K562 (cell line): ENCODE measurements around the gene SOST. TPM values are rescaled to one million over a fixed set of nuclear protein-coding genes. Genes with fewer than 3 reads are reported as not detected.

Source experiments
- ATAC-seq: fragments of 200-7000 bp; cut with Tn5 transposase; 3 replicates; pipeline ENCODE4 v1.9.1; 2020; ENCODE audit warnings: moderate library complexity
- BruUV-seq: library from RNA; stranded (reverse); fragments of 400-500 nt; replicated peaks from 2 replicates; lab custom pipeline; 2021; lab: Mats Ljungman, UMichigan
- CTCF ChIA-PET: fragments of 300-600 bp; formaldehyde crosslinking; extraction: SDS; loops from one replicate; lab custom pipeline; 2021; ENCODE audit warnings: low intra/inter-chr PET ratio; lab: Yijun Ruan, JAX
- POLR2A ChIA-PET: fragments of 300-600, 350-650 bp; sonication (Branson Sonifier 250); formaldehyde crosslinking; extraction: SDS; loops from one replicate; lab custom pipeline; 2021; ENCODE audit warnings: antibody characterized with exemption, inconsistent platforms; lab: Yijun Ruan, JAX
- DNase-seq, 4 experiments: peaks; one replicate each; pipeline versions ENCODE4 v3.0.0 to v3.0.0-alpha.2; 2011 to 2018; ENCODE audit warnings: low spot score in 3 of 4, mixed read lengths in 3 of 4; ENCODE audit errors: extremely low read depth in 1 of 4
- FAIRE-seq: peaks from 2 replicates; lab custom pipeline; 2011; peaks lifted over from hg19 to GRCh38; lab: Jason Lieb, UNC
- H2AFZ ChIP-seq: 2 replicates; pipeline ENCODE4 v1.6.0; 2011; ENCODE audit warnings: low read depth, low read length, control low read depth, inconsistent platforms
- H3K27ac ChIP-seq: fragments of 200-600 bp; 3 replicates; pipeline ENCODE4 v1.8.0; 2011; ENCODE audit warnings: low read depth, mild to moderate bottlenecking, control low read depth, inconsistent platforms, low read length, moderate library complexity, mixed read lengths; ENCODE audit errors: extremely low read depth
- H3K27me3 ChIP-seq, 2 experiments: fragments of 300-600 bp in 1 of 2; 2 replicates in 1 of 2; 3 replicates in 1 of 2; pipeline versions ENCODE4 v1.6.0 to v1.8.0; 2011; ENCODE audit warnings: inconsistent platforms in 2 of 2, low read length in 2 of 2, mild to moderate bottlenecking in 1 of 2, mixed read lengths in 1 of 2, moderate library complexity in 1 of 2; ENCODE audit not compliant: control insufficient read depth in 2 of 2, insufficient read depth in 2 of 2
- H3K36me3 ChIP-seq: fragments of 300-600 bp; 3 replicates; pipeline ENCODE4 v1.8.0; 2011; ENCODE audit warnings: mild to moderate bottlenecking, low read length, inconsistent platforms; ENCODE audit not compliant: control insufficient read depth, insufficient read depth
- H3K4me1 ChIP-seq, 2 experiments: fragments of 200-600 bp in 1 of 2; replicated peaks in 1 of 2; 2 replicates in 1 of 2; 3 replicates in 1 of 2; pipeline versions ENCODE4 v1.5.1 to v1.8.0; 2011; ENCODE audit warnings: inconsistent platforms in 2 of 2, low read length in 2 of 2, mild to moderate bottlenecking in 1 of 2, mixed read lengths in 1 of 2, moderate library complexity in 1 of 2; ENCODE audit not compliant: control insufficient read depth in 2 of 2, insufficient read depth in 2 of 2
- H3K4me2 ChIP-seq: 2 replicates; pipeline ENCODE4 v1.6.1; 2011; ENCODE audit warnings: low read length, control low read depth, inconsistent platforms, mixed read lengths; ENCODE audit not compliant: insufficient read depth
- H3K4me3 ChIP-seq: fragments of 200-600 bp; sonication (generic), shearing (Covaris generic); 2 replicates; pipeline ENCODE4 v1.5.1; 2016; ENCODE audit warnings: control low read depth, inconsistent platforms
- H3K79me2 ChIP-seq: fragments of 200-600 bp; 3 replicates; pipeline ENCODE4 v1.8.0; 2011; ENCODE audit warnings: low read length, inconsistent platforms; ENCODE audit not compliant: control insufficient read depth, insufficient read depth
- H3K9ac ChIP-seq, 2 experiments: 2 replicates each; pipeline versions ENCODE4 v1.6.0 to v1.6.1; 2011; ENCODE audit warnings: low read depth in 2 of 2, low read length in 2 of 2, control low read depth in 1 of 2, inconsistent platforms in 1 of 2, mild to moderate bottlenecking in 1 of 2, mixed read lengths in 1 of 2; ENCODE audit not compliant: insufficient read depth in 1 of 2
- H3K9me1 ChIP-seq: one replicate; pipeline ENCODE4 v1.6.0; 2011; ENCODE audit warnings: inconsistent platforms, mild to moderate bottlenecking, low read length, moderate library complexity; ENCODE audit not compliant: control insufficient read depth, insufficient read depth
- H3K9me3 ChIP-seq: replicated peaks from 2 replicates; pipeline ENCODE4 v1.5.1; 2011; ENCODE audit warnings: low read depth, low read length, inconsistent platforms; ENCODE audit not compliant: control insufficient read depth, insufficient read depth
- H4K20me1 ChIP-seq: replicated peaks from 2 replicates; pipeline ENCODE4 v1.6.1; 2011; ENCODE audit warnings: low read length, inconsistent platforms, mixed read lengths; ENCODE audit not compliant: control insufficient read depth, insufficient read depth
- DDX20 ChIP-seq: fragments of 450-650 bp; IDR thresholded peaks from 2 replicates; pipeline ENCODE4 v1.6.1; 2016; ENCODE audit warnings: missing genetic modification characterization, low read depth, mild to moderate bottlenecking, missing compliant biosample characterization, moderate library complexity
- EGR1 ChIP-seq: fragments of 450-650 bp; conservative IDR thresholded peaks from 2 replicates; pipeline ENCODE4 v1.6.1; 2017; ENCODE audit warnings: mild to moderate bottlenecking
- NRF1 ChIP-seq, 2 experiments: fragments of 450-650 bp; IDR thresholded peaks in 1 of 2; conservative IDR thresholded peaks in 1 of 2; 2 replicates each; pipeline ENCODE4 v1.6.1; 2014; ENCODE audit warnings: mild to moderate bottlenecking in 2 of 2
- WGBS: fragments of 100-300 bp; shearing (Covaris generic); methylation state at CpG from one replicate; pipeline ENCODE4 v1.1.6; 2016; ENCODE audit warnings: low coverage, mixed read lengths; ENCODE audit not compliant: insufficient coverage; ENCODE audit errors: missing lambda C conversion rate; 5-methylcytosine and 5-hydroxymethylcytosine counted together
- in situ Hi-C: fragments of 300-500 bp; cut with MboI; formaldehyde crosslinking; loops from 4 replicates; pipeline ENCODE4 v1.15.0; 2018; ENCODE audit warnings: inconsistent platforms, mixed read lengths
- intact Hi-C: fragments of 100-400 bp; cut with micrococcal nuclease; formaldehyde crosslinking; loops from 2 replicates; pipeline ENCODE4 v1.14.2; 2022
- polyA plus RNA-seq, 8 experiments: library from polyadenylated mRNA; depleted of rRNA in 4 of 8; stranded (reverse) in 5 of 8; unstranded in 3 of 8; fragments of >200 nt; fragmentation: Nextera tagmentation in 2 of 8; fragmentation: Illumina TruSeq in 1 of 8; extraction: Ambion mirVana in 2 of 8; extraction: Trizol in 1 of 8; gene quantifications; 2 replicates each; pipeline versions ENCODE4 v1.2.1 to v1.2.3, GENCODE V29; 2011 to 2014; ENCODE audit warnings: inconsistent platforms in 1 of 8, missing spikeins in 1 of 8
- total RNA-seq, 7 experiments: library from RNA; depleted of rRNA in 6 of 7; stranded (reverse); fragments of >200 nt in 6 of 7; fragmentation: Illumina TruSeq in 2 of 7; extraction: Trizol in 2 of 7; gene quantifications; 2 replicates each; pipeline versions ENCODE4 v1.2.1 to v1.2.3, GENCODE V29; 2011 to 2021; ENCODE audit warnings: low replicate concordance in 1 of 7

The SOST gene
- total and polyA plus RNA-seq, 9 of the 15 experiments (the other 6 are each of a cell fraction or from before 2014, with no cell fraction given) = not detected

- H3K4me3 ChIP-seq = no peak overlapping the region
- H3K4me2 ChIP-seq = no peak overlapping the region
- intact Hi-C loops = no loop called here
- TF ChIP-seq NRF1 (conservative IDR thresholded peaks at IDR 0.05 in 1 of 2, IDR thresholded peaks at IDR 0.05 in 1 of 2) (no peak), EGR1 (0 out of 2 replicates have a peak, but pooled peaks have one; percentile 30)
- H3K9me3 ChIP-seq = no peaks in the 10 kb centered on the region
- H4K20me1 ChIP-seq = no peaks in the 10 kb centered on the region
- peaks cover 0 to 1% of the 10 kb centered on the region in 2 experiments; a peak in 1 of 5 replicates for H3K27me3 ChIP-seq
- in situ Hi-C loops = no loop called here
- ChIA-PET POLR2A (interaction anchor here (0.7 kb wide), 1 partner anchor 270 kb away, joined by 3 read pairs; no protein-coding TSS in a partner anchor), CTCF (no interaction called here)
- no peaks in the 10 kb centered on the region for H3K79me2 ChIP-seq
- ATAC-seq (no peak), FAIRE-seq (no peak), DNase-seq (no peak)
- no peak overlapping the region for H3K9ac ChIP-seq
- WGBS = 41% methylated on average over 4 of the region's 4 CpGs
- no peak overlapping the region for H2AFZ ChIP-seq
- H3K36me3 ChIP-seq = peaks cover 5% of the 10 kb centered on the region; the same call in 1 of the 3 replicates
- no peak overlapping the region for H3K27ac ChIP-seq
- no peaks in the 10 kb centered on the region for H3K4me1 ChIP-seq
- no TSS peak for BruUV-seq
- H3K9me1 ChIP-seq = no peaks in the 10 kb centered on the region
Measured at GRCh38 chr17:43808076-43808475, 49.5 kb upstream of the SOST start.

GRCh38 chr17:43805117-43805516, 46.5 kb upstream of the SOST start:
- ChIA-PET CTCF (no interaction called here), POLR2A (interaction anchor here (0.8 kb wide), 1 partner anchor 280 kb away, joined by 3 read pairs; no protein-coding TSS in a partner anchor)
- Histone ChIP-seq H3K9me1 (no peaks in the 10 kb centered on the region), H3K4me2 (no peak overlapping the region), H2AFZ (no peak overlapping the region), H3K4me3 (no peak overlapping the region), H4K20me1 (no peaks in the 10 kb centered on the region), H3K79me2 (no peaks in the 10 kb centered on the region), H3K27ac (no peak overlapping the region), H3K36me3 (peaks cover 5% of the 10 kb centered on the region; the same call in 1 of the 3 replicates), H3K4me1 (no peaks in the 10 kb centered on the region), H3K9ac (no peak overlapping the region), H3K27me3 (peaks cover 0 to 5% of the 10 kb centered on the region in 2 experiments; a peak in 1 of 5 replicates), H3K9me3 (no peaks in the 10 kb centered on the region)
- ATAC-seq = no peak
- no peak for TF ChIP-seq DDX20 (tag)
- intact Hi-C loops = no loop called here
- in situ Hi-C loops = no loop called here
- no TSS peak for BruUV-seq
- DNase-seq = no peak
- FAIRE-seq = no peak
